Choroid plexus epithelial cell (primary cell): ENCODE measurements around the gene RHOB.

Source experiments
- DNase-seq: peaks from one replicate; pipeline ENCODE4 v3.0.0-alpha.2; 2010; ENCODE audit warnings: low read depth
- H3K4me3 ChIP-seq: 2 replicates; pipeline ENCODE4 v1.5.1; 2011; ENCODE audit warnings: low read depth, mild to moderate bottlenecking, control low read depth, low read length, moderate library complexity
- TF ChIP-seq, protein P1 (sequence below): conservative IDR thresholded peaks from 2 replicates; pipeline ENCODE4 v1.5.1; 2011; ENCODE audit warnings: low read depth, mild to moderate bottlenecking, control low read depth, inconsistent platforms, low read length, moderate library complexity

Gene RHOB

DNA sequence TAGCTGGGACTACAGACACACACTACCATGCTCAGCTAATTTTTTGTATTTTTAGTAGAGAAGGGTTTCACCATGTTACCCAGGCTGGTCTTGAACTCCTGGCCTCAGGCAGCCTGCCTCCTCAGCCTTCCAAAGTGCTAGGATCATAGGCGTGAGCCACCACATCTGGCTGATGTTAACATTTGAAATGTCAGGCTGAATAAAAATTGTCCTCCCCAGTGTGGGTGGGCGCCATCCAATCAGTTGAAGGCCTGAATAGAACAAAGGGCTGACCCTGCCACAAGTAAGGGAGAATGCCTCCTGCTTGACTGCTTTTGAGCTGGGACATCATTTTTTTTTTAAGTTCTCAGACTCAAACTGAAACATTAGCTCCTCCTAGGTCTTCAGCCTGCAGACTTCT is 21.0 kb upstream of the RHOB start:
- no peak overlapping the region for H3K4me3 ChIP-seq
- no peak for DNase-seq
- TF ChIP-seq, protein P1, sequence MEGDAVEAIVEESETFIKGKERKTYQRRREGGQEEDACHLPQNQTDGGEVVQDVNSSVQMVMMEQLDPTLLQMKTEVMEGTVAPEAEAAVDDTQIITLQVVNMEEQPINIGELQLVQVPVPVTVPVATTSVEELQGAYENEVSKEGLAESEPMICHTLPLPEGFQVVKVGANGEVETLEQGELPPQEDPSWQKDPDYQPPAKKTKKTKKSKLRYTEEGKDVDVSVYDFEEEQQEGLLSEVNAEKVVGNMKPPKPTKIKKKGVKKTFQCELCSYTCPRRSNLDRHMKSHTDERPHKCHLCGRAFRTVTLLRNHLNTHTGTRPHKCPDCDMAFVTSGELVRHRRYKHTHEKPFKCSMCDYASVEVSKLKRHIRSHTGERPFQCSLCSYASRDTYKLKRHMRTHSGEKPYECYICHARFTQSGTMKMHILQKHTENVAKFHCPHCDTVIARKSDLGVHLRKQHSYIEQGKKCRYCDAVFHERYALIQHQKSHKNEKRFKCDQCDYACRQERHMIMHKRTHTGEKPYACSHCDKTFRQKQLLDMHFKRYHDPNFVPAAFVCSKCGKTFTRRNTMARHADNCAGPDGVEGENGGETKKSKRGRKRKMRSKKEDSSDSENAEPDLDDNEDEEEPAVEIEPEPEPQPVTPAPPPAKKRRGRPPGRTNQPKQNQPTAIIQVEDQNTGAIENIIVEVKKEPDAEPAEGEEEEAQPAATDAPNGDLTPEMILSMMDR: no peak

- TF ChIP-seq, protein P1: no peak
- H3K4me3 ChIP-seq: no peak overlapping the region
- DNase-seq: no peak
Measured at GRCh38 chr2:20427931-20428526, 18.8 kb upstream of the RHOB start.

DNA sequence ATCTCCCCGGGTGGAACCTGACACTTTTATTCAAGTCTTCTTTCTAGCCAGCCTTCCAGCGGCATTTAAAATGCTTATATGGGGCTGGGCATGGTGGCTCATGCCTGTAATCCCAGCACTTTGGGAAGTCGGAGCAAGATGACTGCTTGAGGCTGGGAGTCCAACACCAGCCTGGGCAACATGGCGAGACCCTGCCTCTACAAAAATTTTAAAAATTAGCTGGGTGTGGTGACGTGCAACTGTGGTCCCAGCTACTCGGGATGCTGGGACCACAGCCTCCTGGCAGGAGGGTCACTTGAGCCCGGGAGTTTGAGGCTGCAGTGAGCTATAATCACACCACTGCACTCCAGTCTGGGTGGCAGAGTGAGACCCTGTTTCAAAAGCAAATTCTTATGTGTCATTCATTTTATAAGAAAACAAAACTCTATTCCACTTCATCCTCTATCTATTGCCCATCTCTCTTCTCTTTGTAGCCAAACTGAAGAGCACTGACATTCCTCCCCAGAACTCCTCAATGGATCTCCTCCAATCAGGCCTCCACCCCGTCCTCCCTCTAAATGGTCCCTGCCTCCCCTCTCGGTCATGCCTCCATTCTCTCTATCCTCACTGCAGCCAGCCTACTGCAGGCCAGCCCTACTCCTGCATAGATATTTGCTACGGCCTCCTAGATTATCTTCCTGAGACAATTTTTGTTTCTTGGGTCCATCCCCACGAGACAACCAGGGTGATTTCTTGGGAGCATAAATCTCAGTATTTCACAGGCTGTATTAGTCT is 18.0 kb upstream of the RHOB start:
- TF ChIP-seq, protein P1: no peak
- H3K4me3 ChIP-seq: no peak overlapping the region
- no peak for DNase-seq

DNA sequence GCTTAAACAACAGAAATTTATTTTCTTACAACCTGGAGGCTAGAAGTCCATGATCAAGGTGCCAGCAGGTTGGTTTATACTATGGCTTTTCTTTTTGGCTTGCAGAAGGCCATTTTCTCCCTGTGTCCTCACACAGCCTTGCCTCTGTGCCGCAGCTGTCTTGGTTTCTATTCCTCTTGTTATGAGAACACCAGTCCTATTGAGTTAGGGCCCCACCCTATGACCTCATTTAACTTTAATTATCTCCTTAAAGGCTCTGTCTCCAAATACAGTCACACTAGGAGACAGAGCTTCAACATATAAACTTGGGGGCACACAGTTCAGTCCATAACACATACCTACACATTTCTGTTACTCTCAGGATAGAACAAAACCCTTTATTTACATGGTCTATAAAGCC is 17.3 kb upstream of the RHOB start:
- DNase-seq: no peak
- TF ChIP-seq, protein P1: no peak
- H3K4me3 ChIP-seq: no peak overlapping the region

- TF ChIP-seq, protein P1: no peak
- H3K4me3 ChIP-seq: no peak overlapping the region
- no peak for DNase-seq
Measured at GRCh38 chr2:20430035-20430434, 16.8 kb upstream of the RHOB start.

GRCh38 chr2:20430461-20431300 is 16.2 kb upstream of the RHOB start:
- TF ChIP-seq, protein P1: no peak
- H3K4me3 ChIP-seq: no peak overlapping the region
- no peak for DNase-seq
